NCI-H460 (cell line): ENCODE measurements around the gene PLA2G10. TPM values are rescaled to one million over a fixed set of nuclear protein-coding genes. Genes with fewer than 3 reads are reported as not detected.
"Not testable (repeated sequence)": the region's sequence is repeated elsewhere in the genome, so short reads cannot be mapped to it uniquely, and the experiment has no call there.

Experiments
- DNase-seq: peaks from one replicate; pipeline ENCODE4 v3.0.0-alpha.2; 2016; ENCODE audit warnings: low read depth; ENCODE audit errors: extremely low read depth
- polyA plus RNA-seq: library from polyadenylated mRNA; depleted of rRNA; stranded (reverse); fragments of >200 nt; gene quantifications from 2 replicates; pipeline ENCODE4 v1.2.3, GENCODE V29; 2014; cell fraction: nucleus; rRNA removed
- total RNA-seq: library from RNA; depleted of rRNA; stranded (reverse); fragments of >200 nt; shearing (Covaris generic); gene quantifications from 2 replicates; pipeline ENCODE4 v1.2.3, GENCODE V29; 2014; rRNA removed

Gene PLA2G10
- not detected in 2 replicates for total RNA-seq
- polyA plus RNA-seq: not detected in 2 replicates

GRCh38 chr16:14694129-14694528 is at the start of gene PLA2G10:
TSS of gene PLA2G10 (minus strand) at chr16:14694308. CDS start at chr16:14694229, 79 bp downstream.
- not testable (repeated sequence) for DNase-seq

- not testable (repeated sequence) for DNase-seq
Measured at GRCh38 chr16:14742273-14743128, 48.4 kb upstream of the PLA2G10 start, which contains the start of gene NPIPA2. TSS of gene NPIPA2 (plus strand) at chr16:14742533. CDS start at chr16:14748066, 5,533 bp downstream.

GRCh38 chr16:14741794-14742193 is 47.7 kb upstream of the PLA2G10 start:
- DNase-seq: not testable (repeated sequence)

GRCh38 chr16:14740832-14741385 is 46.8 kb upstream of the PLA2G10 start:
- not testable (repeated sequence) for DNase-seq

GRCh38 chr16:14733233-14733632 is 39.1 kb upstream of the PLA2G10 start:
- not testable (repeated sequence) for DNase-seq

GRCh38 chr16:14703156-14704011 is 9.3 kb upstream of the PLA2G10 start, which contains the start of gene NPIPA3:
TSS of gene NPIPA3 (plus strand) at chr16:14703411. CDS start at chr16:14708944, 5,533 bp downstream.
- not testable (repeated sequence) for DNase-seq

- not testable (repeated sequence) for DNase-seq
Measured at GRCh38 chr16:14702672-14703071, 8.6 kb upstream of the PLA2G10 start.

GRCh38 chr16:14701859-14702258 is 7.8 kb upstream of the PLA2G10 start:
- DNase-seq: not testable (repeated sequence)

GRCh38 chr16:14685870-14686793 is 8.0 kb downstream of the PLA2G10 start:
- DNase-seq: not testable (repeated sequence)

- DNase-seq: no peak
Measured at GRCh38 chr16:14682121-14682520, 12.0 kb downstream of the PLA2G10 start.

- DNase-seq: no peak
Measured at GRCh38 chr16:14681115-14681514, 13.0 kb downstream of the PLA2G10 start.

- not testable (repeated sequence) for DNase-seq
Measured at GRCh38 chr16:14680396-14680795, 13.7 kb downstream of the PLA2G10 start.

GRCh38 chr16:14678748-14679497 is 15.2 kb downstream of the PLA2G10 start:
- no peak for DNase-seq

- no peak for DNase-seq
Measured at GRCh38 chr16:14677627-14678026, 16.5 kb downstream of the PLA2G10 start.

- DNase-seq: no peak
Measured at GRCh38 chr16:14676633-14677032, 17.5 kb downstream of the PLA2G10 start.

- no peak for DNase-seq
Measured at GRCh38 chr16:14672403-14672971, 21.6 kb downstream of the PLA2G10 start.

- no peak for DNase-seq
Measured at GRCh38 chr16:14669776-14670175, 24.3 kb downstream of the PLA2G10 start.

GRCh38 chr16:14668556-14669223 is 25.4 kb downstream of the PLA2G10 start:
- DNase-seq: no peak
